ENCODE data around the gene UNC5C. TPM values are rescaled to one million over a fixed set of nuclear protein-coding genes. Genes with fewer than 3 reads are reported as not detected.

Gene UNC5C
- total RNA-seq, 2 experiments from 2014 or later, result not detected

- ATAC-seq (ENCODE audit: low read depth), result no peak
- Mint-ChIP-seq H3K4me3 (no peak overlapping the region), H3K36me3 (no peaks in the 10 kb centered on the region), H3K27me3 (peaks cover 52% of the 10 kb centered on the region), H3K9me3 (no peaks in the 10 kb centered on the region), H3K4me1 (peaks cover 9% of the 10 kb centered on the region), H3K27ac (no peak overlapping the region)
- no peak for DNase-seq
- POLR2A ChIA-PET, result no interaction called here
Observed at GRCh38 chr4:95552942-95553550, 4.3 kb upstream of the UNC5C start.

- Mint-ChIP-seq H3K27me3 (peaks cover 65% of the 10 kb centered on the region), H3K4me1 (peaks cover 13% of the 10 kb centered on the region)
Observed at GRCh38 chr4:95551653-95552052, 2.9 kb upstream of the UNC5C start.

DNA sequence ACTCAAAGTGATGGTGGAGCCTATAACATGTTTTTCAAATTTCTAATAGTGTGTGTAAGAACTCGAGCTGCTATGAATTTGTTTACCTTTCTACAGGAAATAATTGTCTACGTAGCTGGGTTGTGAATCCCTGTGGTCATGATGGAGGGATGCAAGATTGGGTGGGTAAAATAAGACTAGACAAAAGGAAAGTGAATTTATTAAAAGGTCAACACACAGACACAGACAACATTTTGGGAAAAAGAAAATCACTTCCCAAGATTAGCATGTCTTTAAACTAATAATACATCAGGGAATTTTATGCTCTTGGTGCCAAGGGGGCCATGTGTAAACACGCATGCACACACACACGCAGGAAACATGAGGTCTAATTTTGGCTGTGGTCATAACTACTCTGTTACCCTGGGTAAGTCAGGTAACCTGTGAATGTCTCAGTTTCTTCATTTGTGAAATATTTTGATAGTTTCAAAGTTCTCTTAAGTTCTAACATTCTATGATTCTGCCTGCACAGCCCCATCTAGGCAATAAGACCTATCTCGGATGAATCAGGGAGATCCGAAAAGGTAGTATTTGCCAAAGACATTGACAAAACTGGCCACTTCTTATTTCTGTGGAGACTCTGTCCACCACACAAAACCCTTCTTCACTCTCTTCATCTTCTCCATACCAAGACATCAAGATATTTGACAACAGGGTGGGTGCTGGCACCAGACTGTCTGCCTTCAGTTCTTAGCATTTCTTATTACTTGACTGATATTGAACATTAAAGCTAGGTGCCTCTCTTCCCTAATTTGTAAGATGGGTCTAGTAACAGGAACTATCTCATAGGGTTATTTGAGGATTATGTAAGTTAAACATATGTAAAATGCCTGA, 1.6 kb upstream of the UNC5C start:
- H3K4me1 Mint-ChIP-seq, result peaks cover 13% of the 10 kb centered on the region
- H3K27ac Mint-ChIP-seq, result no peak overlapping the region
- H3K36me3 Mint-ChIP-seq, result no peaks in the 10 kb centered on the region
- DNase-seq (no peak), ATAC-seq (ENCODE audit: low read depth) (peak; percentile 3)
- H3K9me3 Mint-ChIP-seq, result no peaks in the 10 kb centered on the region
- H3K4me3 Mint-ChIP-seq, result peak overlapping the region; percentile 79
- H3K27me3 Mint-ChIP-seq, result peaks cover 74% of the 10 kb centered on the region
- POLR2A ChIA-PET, result no interaction called here

More at GRCh38 chr4:95551653-95552052, 2.9 kb upstream of the UNC5C start:
- Mint-ChIP-seq H3K27ac (no peak overlapping the region), H3K4me3 (no peak overlapping the region), H3K36me3 (no peaks in the 10 kb centered on the region), H3K9me3 (no peaks in the 10 kb centered on the region)
- DNase-seq (no peak), ATAC-seq (ENCODE audit: low read depth) (no peak)
- POLR2A ChIA-PET, result no interaction called here

DNA sequence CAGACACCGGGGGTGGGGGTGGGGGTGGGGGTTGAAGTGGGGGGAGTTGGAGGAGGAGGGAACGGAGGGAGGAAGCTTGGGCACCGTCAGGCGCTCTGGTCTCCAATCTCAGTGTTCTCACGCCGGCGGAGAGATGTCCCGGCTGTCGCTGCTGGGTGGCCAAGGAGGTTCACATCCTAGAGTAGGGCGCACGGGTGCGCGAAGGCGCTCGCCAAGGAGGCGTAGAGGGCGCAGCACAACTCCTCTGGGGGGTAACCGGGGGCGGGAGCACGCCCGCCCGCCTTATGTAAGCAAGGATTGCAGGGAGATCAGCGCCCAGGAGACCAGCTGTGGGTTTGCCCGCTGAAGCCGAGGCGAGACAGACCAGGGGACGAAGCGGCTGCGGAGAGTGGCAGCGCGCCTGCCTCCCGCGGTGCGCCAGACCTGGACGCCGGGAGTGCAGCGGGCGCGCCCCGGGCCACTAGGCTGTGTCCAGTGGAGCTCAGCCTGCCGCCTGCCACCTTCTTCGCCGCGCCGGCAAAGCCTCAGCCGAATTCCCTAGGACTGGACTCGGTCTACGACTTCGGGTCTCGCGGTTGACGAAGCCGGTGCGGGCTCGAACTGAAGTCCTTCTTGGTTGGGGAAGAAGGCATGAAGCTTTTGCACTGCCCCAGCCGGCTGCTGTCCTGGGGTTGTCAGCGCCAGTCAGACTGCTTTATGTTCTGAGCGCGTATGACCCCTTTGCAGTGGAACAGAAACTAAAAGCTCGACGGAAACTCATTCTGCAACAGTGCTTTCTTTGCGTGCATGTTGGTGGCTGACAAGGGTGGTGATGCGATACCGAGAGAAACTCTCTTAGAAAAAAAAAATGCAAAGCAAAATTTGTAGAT, 707 bp upstream of the UNC5C start:
- POLR2A ChIA-PET, result no interaction called here
- no peaks in the 10 kb centered on the region for H3K36me3 Mint-ChIP-seq
- H3K27ac Mint-ChIP-seq, result no peak overlapping the region
- H3K4me3 Mint-ChIP-seq, result peak overlapping the region; percentile 79
- ATAC-seq (ENCODE audit: low read depth) (peak; percentile 73), DNase-seq (peak; percentile 53)
- H3K4me1 Mint-ChIP-seq, result peaks cover 13% of the 10 kb centered on the region
- H3K9me3 Mint-ChIP-seq, result no peaks in the 10 kb centered on the region
- peaks cover 71% of the 10 kb centered on the region for H3K27me3 Mint-ChIP-seq

GRCh38 chr4:95547715-95548471, 880 bp downstream of the UNC5C start:
- Mint-ChIP-seq H3K4me3 (peak overlapping the region; percentile 79), H3K9me3 (no peaks in the 10 kb centered on the region), H3K36me3 (no peaks in the 10 kb centered on the region), H3K27ac (no peak overlapping the region), H3K4me1 (peaks cover 13% of the 10 kb centered on the region), H3K27me3 (peaks cover 69% of the 10 kb centered on the region)
- POLR2A ChIA-PET, result no interaction called here
- no peak for ATAC-seq (ENCODE audit: low read depth)
- DNase-seq, result peak; percentile 29

- H3K4me3 Mint-ChIP-seq, result peak overlapping the region; percentile 79
- DNase-seq (no peak), ATAC-seq (ENCODE audit: low read depth) (no peak)
- no peaks in the 10 kb centered on the region for H3K36me3 Mint-ChIP-seq
- peaks cover 67% of the 10 kb centered on the region for H3K27me3 Mint-ChIP-seq
- peaks cover 13% of the 10 kb centered on the region for H3K4me1 Mint-ChIP-seq
- H3K27ac Mint-ChIP-seq, result no peak overlapping the region
- H3K9me3 Mint-ChIP-seq, result no peaks in the 10 kb centered on the region
- POLR2A ChIA-PET, result no interaction called here
Observed at GRCh38 chr4:95546866-95547714, 1.7 kb downstream of the UNC5C start.

DNA sequence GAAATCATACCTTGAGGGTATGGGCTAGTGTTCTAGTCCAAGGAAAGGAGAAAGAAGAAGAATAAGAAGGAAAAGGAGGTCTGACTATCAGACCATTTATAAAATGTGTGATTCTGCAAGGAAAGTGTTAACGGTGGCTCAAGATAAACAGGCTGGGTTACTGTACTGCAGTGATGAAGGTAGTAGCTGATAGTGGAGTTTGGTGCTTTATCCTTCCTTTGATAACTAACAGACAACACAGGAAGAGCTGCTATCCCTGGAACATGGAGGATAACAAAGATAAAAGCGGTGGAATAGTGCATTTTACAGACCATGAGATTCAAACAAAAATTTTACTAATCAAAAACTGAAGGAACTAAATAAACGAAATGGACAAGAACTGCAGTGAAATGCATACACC, 2.6 kb downstream of the UNC5C start:
- Mint-ChIP-seq H3K4me3 (no peak overlapping the region), H3K4me1 (peaks cover 13% of the 10 kb centered on the region), H3K9me3 (no peaks in the 10 kb centered on the region), H3K27ac (no peak overlapping the region), H3K36me3 (no peaks in the 10 kb centered on the region), H3K27me3 (peaks cover 58% of the 10 kb centered on the region)
- ATAC-seq (ENCODE audit: low read depth) (no peak), DNase-seq (no peak)
- POLR2A ChIA-PET, result no interaction called here

DNA sequence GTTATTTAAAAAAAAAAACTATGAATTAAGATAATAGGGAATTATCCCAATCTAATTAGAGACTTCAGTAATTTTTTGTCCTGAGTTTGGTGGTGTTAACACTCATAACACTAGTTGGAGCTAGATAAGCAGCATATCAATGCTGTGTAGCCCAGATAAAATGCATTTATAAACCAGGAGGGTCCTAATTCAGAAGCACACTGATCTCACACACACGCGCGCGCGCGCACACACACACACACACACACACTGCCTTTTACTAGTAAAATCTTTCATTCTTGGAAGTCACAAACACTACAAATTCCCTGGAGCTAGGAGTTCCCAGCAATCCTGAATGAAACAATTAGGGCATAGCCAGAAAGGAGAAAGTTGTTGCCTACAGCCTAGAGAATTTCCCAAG, 3.2 kb downstream of the UNC5C start:
- Mint-ChIP-seq H3K27ac (no peak overlapping the region), H3K4me1 (peaks cover 13% of the 10 kb centered on the region), H3K27me3 (peaks cover 57% of the 10 kb centered on the region), H3K36me3 (no peaks in the 10 kb centered on the region), H3K9me3 (no peaks in the 10 kb centered on the region), H3K4me3 (no peak overlapping the region)
- POLR2A ChIA-PET, result no interaction called here
- DNase-seq, result no peak
- ATAC-seq (ENCODE audit: low read depth), result no peak

DNA sequence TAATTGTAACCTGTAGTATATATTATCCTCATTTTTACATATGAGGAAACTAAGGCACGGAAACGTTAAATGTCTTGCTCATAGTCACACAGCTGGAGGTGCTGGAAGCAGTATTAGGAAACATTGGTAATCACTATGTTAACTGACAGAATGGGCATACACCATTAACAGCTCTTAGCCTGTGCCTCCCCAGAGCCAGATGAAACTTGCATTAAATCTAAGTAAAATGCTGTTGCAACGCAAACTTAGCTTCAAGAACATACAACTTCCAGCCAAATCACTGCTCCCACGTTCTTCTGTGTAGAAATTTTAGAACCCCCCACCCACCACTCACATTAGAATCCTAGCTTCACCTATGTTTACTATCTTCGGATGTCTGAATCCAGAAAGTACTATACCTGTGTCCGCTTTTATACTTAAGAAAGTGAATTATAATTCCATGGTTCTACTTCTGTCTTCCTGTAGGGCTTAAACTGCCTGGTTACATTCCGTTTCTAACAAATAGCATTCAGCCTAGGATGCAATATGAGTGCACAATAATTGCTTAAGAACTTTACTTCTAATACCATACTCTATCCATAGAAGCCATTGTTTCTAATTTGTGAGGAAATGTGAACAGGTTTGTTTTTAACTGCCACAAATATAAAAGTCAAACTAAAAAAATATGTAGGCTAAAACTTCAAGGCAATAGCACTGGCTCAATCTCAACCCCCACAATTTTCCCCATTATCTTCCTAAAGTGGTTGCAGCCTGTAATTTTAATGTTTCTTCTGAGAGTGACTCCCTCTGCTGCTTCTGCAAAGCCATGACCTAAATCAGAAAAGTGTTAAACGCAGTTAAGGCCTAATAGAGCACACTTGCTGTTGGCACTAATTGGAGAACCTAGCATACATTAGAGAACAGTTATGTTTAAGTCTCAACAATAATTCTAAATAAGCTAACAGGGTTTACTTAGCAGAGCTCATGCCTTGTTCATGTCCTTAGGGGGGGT, 4.4 kb downstream of the UNC5C start:
- POLR2A ChIA-PET, result no interaction called here

DNA sequence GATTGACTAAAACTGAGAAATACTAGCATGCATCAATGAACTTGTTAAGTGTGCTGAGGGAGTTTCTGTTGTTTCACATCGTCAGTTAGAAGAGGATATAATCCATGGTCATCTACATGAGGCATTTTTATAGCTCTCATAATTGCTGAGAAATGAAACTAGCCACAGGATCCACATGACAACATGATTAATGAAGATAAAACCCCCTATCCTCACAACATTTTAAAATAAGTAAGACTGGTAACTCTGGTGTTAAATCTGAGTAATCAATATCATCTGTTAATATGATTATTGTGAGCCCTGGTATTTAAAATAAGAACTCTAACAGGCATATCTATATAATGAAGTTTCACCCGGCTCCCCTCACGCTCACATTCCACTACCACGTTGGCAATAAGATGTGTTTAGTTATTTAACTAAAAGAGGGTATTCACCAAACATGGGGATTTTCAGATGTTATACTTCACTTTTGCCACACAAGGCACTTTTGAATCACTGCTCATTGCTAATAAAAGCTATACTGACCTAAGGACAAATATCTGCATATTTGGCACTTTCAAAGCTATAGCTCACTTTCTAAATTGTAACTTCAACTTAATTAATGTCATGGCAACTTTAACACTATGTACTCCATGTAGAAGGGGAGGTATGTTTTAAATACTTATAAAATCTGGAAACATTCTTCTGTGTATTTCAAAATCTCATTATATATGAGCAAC, 6.7 kb downstream of the UNC5C start:
- DNase-seq, result no peak
- no peak for ATAC-seq (ENCODE audit: low read depth)
- H3K9me3 Mint-ChIP-seq, result no peaks in the 10 kb centered on the region
- H3K27ac Mint-ChIP-seq, result no peak overlapping the region
- H3K4me1 Mint-ChIP-seq, result no peaks in the 10 kb centered on the region
- H3K27me3 Mint-ChIP-seq, result peaks cover 41% of the 10 kb centered on the region
- no peak overlapping the region for H3K4me3 Mint-ChIP-seq
- POLR2A ChIA-PET, result no interaction called here
- no peaks in the 10 kb centered on the region for H3K36me3 Mint-ChIP-seq

More for the DNA sequence above, 4.4 kb downstream of the UNC5C start:
- no peak for ATAC-seq (ENCODE audit: low read depth)
- peaks cover 50% of the 10 kb centered on the region for H3K27me3 Mint-ChIP-seq
- no peaks in the 10 kb centered on the region for H3K36me3 Mint-ChIP-seq
- no peak overlapping the region for H3K27ac Mint-ChIP-seq
- H3K4me1 Mint-ChIP-seq, result peaks cover 9% of the 10 kb centered on the region
- H3K4me3 Mint-ChIP-seq, result no peak overlapping the region
- H3K9me3 Mint-ChIP-seq, result no peaks in the 10 kb centered on the region
- no peak for DNase-seq

DNA sequence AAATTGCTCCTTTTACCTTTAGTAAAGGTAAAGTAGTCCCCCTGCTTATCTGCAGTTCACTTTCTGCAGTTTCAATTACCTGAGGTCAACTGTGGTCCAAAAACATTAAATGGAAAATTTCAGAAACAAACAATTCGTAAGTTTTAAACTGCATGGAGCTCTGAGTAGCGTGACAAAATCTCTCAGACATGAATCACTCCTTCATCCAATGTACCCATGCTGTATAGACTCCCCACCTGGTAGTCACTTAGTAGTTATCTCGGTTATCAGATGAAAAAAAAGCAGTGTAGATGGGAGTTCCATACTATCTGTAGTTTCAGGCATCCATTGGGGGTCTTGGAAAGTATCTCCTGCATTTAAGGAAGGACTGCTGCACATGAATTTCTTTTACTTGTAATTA, 7.7 kb downstream of the UNC5C start:
- Mint-ChIP-seq H3K4me1 (no peaks in the 10 kb centered on the region), H3K27me3 (peaks cover 33% of the 10 kb centered on the region), H3K27ac (no peak overlapping the region), H3K4me3 (no peak overlapping the region), H3K9me3 (no peaks in the 10 kb centered on the region), H3K36me3 (no peaks in the 10 kb centered on the region)
- DNase-seq (no peak), ATAC-seq (ENCODE audit: low read depth) (no peak)
- POLR2A ChIA-PET, result no interaction called here

Measured in activated naive CD8-positive, alpha-beta T cell treated with anti-CD3 and anti-CD28 coated beads, Interleukin-2, amount 10 ng/mL, durations not matched to agents 7 days and 5 days (primary cell).